ENCODE measurements around the gene NCAN.
A peak's percentile ranks its signal among the peaks of the same experiment; 100 is the strongest.
"Not testable (repeated sequence)": the region's sequence is repeated elsewhere in the genome, so short reads cannot be mapped to it uniquely, and the experiment has no call there.

Gene NCAN

DNA sequence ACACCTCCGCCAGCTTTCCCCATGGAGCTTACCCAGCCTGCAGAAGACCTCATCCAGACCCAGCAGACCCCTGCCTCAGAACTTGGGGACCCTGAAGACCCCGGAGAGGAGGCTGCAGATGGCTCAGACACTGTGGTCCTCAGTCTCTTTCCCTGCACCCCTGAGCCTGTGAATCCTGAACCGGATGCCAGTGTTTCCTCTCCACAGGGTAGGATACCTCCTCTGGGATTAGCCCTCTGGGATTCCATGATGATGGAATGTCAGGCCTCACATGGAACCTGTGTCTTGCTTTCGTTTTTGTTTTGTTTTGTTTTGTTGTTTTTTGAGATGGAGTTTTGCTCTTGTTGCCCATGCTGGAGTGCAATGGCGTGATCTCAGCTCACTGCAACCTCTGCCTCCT lies 17.8 kb upstream of the NCAN start:
- DNase-seq: no peak

DNA sequence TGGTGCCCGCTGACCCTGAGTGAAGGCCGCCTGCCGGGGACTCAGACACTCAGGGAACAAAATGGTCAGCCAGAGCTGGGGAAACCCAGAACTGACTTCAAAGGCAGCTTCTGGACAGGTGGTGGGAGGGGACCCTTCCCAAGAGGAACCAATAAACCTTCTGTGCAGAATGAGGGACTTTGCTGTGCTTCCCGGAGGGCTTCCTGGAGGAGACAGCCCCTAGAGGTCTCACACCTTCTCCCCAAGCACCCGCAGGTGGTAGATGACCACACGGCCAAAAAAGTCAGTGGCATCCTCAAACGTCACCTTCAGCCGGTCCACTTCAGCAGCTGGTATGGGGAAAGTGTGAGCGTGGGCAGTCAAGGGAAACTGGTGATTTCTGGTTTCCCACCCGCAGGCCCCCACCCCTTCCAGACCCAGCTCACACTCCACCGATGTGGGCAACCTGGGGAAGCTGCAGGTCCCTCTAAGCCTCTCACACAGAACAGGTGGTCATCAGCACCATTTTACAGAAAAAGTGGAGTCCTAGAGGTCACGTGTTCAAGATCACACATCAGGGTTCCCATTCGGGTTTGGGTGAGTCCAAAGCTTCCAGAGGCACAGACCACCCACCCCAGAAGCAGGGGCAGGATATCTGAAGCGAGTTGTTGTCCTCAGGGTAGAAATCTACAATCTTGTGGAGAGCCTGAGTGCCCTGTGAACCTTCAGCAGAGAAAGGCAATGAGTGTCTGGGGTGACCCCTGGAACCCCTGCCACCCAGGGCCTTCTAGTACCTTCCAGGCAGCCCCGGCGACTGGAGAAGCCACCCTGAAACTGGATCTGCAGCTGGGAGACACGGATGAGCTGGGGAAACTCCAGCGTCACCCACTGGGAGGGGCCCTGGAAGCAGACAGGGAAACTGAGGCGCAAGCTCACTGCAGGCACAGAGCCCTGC lies 9.8 kb upstream of the NCAN start:
- no peak for DNase-seq

DNA sequence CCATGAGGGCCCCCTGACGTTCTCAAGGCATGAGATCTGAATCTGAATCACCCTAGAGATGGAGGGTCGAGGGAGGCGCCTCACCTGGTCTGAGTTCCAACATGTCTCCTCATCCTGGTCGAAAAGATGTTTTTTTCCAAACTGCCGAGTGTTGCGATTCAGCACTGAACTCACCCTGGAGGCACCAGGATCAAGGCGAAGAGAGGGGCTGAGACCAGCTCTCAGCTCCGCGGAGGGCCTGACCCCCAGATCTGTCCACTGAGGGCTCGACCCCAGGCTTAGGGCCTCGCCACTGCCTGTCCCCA lies 9.1 kb upstream of the NCAN start:
- DNase-seq: no peak

DNA sequence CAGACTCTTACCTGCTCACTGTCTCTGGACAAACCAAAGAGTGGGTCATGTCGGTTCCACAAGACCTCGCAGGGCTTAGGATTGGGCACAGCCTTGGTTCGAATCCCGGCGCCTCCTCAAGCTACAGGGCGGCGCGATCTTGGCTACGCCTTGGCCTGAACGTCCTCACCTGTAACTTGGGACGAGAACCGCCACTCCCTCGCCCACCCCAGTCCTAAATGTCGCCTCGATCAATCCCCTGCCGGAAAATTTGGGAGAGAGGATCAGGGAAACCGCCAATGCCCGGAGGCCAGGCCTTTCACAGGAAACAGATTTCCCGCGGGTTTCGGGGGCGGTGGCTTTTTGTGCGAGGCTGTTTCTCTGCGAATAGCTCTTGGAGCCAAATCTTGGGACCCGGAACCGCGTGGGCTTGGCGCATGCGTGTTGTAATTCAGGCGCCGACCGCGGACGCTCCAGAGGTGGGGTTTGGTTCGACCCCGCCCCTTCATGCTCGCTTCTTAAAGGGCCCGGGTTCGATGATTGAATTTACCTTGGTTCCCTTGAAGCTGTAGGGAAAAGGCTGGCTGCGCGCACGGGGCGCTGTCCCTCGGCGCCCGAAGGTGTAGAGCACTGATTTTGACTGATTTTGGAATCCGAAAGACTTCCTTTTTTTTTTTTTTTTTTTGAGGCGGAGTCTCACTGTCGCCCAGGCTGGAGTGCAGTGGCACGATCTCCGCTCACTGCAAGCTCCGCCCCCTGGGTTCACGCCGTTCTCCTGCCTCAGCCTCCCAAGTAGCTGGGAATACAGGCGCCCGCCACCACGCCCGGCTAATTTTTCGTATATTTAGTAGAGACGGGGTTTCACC lies 8.5 kb upstream of the NCAN start, which contains the start of gene NR2C2AP:
TSS of gene NR2C2AP (minus strand) at position 403 of the 845 bp plus-strand sequence. CDS start at position 49, 354 bp downstream.
- peak; percentile 88 for DNase-seq

DNA sequence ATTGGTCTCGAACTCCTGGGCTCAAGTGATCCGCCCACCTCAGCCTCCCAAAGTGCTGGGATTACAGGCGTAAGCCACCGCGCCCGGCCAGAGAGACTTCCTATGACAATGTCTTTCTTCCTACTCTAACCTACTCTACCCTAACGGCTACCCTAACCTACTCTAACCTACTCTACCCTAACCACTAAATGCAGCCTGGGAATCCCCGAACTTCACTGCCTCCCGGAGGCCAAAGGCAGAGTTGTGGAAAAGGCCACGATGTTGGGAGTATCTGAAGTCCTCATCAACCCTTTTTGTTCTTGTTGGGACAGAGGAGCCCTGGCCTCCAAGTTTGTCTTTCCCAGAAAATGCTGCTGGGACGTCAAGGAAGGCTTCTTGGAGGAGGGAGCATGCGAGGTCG lies 7.6 kb upstream of the NCAN start:
- DNase-seq: no peak

DNA sequence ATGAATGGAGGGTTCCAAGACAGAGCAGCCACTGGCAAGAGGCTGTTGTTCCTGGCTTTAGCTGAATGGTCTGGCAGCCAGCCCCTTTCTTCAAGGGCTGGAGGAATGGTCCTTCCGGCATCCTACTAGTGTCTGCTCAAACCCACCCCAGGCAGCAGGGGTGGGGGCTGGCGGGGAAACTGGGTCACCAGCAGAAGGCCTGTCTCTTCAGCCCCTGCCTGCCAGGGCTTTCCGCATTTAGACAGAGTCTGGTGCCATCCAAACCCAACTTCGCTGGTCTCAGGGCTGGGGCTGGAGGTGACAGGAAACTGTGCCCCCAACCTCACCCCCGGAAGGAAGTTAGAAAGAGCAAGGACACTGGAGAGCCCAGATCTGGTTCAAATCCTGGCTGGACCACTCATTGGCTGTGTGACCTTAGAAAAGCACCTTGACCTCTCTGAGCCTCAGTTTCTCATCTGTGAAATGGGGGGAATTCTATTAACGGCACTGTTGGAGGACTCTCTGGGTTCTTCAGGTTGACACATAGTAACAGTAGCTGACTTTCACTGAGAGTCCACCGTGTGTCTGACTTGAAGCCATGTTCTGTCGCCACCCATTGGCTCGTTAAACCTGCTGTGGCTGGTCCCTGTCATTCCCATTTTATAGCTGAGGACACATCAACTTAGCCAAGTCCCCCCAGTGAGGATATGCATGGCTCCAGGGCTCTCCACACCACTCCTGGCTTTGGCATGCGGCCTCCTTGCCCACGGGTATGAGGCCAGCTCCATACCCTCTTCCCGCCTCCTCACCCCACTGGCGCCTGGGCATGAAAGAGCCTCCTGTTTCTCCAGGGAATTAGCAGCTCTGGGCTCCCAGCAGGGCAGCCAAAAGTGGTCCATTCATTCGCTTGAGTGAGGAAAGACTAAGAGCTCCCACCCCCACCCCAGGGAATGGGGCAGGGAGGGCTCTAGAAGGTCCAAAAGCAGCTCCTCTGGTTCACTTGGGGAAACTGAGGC lies 6.0 kb upstream of the NCAN start:
- no peak for DNase-seq

DNA sequence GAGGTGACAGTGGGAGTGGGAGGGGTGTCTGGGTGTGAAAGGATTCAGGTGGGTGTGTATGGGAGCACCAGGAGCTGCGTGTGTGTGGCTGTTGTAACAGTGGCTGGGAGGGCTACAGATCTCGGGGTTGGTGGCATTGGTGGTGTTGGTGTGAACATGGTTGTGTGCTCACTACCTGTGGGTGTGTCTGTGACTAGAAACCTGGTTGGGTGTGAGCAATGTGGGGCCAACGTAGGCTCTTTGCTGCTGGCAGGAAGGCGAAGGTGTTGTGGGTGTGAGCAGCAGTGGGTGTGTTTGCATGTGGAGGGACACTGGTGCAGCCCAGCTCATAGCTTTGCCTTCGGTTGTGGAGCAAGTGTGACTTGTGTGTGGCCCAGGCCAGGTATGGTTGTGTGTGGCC lies 4.8 kb upstream of the NCAN start:
- no peak for DNase-seq

DNA sequence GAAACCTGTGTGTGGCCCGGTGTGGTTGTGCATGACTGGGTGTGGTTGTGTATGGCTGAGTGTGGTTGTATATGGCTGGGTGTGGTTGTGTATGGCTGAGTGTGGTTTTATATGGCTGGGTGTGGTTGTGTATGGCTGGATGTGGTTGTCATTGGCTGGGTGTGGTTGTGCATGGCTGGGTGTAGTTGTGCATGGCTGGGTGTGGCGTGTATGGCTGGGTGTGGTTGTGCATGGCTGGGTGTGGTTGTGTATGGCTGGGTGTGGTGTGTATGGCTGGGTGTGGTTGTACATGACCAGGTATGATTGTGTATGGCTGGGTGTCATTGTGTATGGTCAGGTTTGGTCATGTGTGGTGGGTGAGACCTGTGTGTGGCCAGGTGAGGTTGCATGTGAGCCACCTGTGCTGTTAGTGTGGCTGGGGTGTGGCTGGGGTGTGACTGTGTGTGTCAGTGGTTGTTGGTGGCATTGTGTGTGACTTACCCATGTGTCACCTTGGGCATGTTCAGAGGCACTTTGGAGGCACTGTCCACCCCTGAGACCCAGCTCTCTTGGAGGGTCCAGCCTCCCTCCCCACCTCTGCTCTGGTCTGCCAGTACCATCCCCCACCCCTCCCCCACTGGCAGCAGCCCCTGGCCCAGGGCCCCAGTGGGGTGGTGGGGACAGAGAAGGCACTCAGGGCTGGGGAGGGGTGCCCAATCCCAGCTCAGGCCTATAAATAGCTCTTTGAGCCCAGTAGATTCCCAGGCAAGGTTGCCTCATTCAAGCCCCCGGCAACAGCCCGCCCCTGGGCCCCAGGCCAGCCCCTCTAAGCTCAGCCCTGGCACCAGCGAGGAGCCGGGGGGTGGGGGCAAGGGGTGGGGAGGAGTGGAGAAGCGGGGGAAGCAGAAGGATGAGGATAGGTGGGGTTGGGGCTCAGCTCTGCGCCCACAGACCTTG lies 3.9 kb upstream of the NCAN start:
- no peak for DNase-seq

DNA sequence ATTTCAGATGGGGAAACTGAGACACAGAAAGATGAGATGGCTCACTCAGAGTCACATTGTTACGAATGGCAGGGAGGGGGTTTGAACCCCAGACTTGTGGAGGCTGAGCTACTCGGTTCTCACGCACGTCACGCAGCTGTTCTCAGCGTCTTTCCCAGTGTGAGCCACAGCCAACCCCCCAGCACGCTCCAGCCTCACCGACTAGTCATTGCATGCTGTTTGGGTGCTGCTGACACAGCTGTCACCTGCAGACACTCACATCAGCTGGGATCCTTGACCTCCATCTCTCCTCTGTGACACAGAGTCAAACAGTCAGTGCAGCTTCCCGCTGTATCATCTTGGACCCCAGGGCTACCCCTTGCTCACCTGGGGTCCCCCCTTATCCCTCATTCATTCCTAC lies 2.4 kb upstream of the NCAN start:
- DNase-seq: no peak

DNA sequence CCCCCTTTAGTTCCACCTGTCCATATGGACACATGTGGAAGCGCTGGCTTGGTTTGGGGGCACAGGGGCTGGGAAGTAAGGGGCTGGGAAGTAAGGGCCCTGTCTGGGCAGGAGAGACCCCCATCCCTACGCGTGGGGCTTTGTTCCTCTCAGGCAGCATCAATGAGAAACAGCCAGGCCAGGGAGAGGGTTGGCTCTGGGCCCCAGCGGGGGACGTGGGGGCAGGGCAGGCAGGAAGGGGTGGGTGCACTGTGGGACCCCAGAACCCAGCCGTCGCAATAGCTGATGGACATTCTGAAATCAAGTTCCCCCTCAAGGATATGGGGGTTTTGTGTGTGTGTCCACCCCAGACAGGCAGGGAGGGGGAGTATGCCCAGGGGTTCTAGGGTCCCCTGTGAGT lies 1.2 kb downstream of the NCAN start:
- no peak for DNase-seq

DNA sequence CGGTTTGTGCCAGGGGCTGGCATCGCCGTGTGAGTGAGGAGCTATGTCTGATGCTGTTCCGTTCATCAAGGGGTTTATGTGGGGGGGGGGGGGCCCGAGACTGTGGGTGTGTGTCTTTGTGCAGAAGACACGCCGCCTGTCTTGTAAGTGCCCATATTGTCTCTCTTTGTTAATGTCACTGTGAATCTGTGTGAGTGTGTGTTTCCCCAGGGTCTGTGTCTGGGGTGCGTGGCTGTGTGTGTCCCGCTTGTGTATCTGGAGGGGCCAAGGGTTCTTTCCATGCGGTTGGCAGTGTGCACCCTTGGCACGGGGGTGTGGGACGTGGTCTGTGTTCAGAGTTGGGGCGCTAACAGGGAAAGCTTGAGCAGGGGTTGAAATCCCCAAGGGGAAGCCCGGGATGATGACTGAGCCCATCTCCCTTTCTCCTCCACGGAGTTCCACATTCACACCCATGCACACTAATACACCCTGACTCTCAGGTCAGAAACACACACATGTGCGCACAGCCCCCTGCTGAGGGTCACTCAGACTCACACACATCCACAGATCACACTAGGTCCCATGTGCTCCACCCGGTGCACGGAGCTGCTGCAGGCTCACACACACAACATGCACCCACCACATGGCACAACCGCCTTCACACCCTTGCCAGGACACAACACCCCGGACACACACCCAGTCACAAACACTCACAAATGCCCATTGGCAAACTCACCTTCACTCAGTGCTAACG lies 1.8 kb downstream of the NCAN start:
- no peak for DNase-seq

DNA sequence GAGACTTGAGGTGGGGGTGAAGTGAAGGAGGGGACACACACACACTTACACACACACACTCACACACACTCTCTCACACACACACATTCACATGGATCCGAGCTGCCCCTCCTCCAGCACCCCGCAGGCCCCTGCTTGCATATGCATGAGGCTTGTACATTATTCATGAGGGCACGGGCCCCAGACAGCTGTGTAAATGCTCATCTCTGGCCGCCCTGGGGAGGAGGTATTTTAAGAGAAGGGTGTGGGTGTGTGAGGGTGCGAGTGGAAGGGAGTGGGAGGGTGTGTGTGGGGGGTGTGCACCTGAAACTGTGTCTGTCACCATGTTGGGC lies 2.4 kb downstream of the NCAN start:
- no peak for DNase-seq

DNA sequence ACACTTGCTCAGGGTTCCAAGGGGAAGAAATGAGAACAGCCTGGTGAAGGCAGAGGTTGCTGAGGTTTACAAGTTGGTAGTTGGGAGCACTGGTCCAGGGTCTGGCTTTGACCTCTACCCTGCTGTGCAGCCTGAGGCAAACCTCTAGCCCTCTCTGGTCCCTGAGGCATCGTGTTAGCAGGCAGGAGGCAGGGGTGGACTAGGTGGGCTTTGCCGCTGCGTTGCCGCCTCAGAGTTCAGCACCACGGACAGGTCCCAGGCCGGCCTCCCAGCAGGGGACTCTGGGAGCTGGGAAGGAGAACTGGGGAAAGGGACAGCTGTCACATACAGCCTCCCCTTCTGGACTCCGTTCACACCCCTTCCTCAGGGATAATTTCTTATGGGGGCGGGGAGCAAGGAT lies 3.1 kb downstream of the NCAN start:
- peak; percentile 18 for DNase-seq

DNA sequence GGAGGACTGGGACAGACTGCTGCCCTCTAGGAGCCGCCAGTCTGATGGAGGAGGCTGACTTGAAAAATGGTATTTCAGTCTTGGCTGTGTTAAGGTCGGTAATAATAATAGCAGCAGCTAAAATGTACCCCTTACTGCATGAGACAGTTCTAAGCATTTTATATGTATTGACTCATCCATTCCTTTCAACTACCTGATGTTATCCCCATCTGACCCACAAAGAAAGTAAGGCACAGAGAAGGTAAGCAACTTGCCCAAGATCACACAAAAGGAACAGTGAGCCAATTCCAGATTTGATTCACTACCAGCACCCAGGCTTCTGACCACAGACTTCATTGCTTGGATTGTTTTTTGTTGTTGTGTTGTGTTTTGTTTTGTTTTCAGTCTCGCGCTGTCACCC lies 4.0 kb downstream of the NCAN start:
- DNase-seq: no peak

DNA sequence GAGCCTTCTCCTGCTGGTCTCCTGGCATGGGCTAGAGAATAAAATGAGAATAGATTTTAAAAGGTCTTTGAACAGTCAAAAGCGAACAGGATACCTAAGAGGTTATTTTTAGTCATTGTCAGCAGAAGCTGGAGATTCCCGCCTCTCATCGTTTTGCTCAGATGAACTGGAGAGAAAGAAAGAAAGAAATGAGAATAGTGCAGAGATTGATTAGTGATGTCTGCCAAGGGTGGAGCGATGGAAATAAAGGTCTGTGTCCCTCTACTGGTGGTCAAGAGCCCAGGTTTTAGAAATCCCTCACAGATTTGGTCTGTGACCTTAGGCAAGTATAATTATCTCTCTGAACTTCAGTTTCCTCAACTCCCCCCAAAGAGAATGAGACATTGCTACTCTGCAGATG lies 5.3 kb downstream of the NCAN start:
- no peak for DNase-seq

DNA sequence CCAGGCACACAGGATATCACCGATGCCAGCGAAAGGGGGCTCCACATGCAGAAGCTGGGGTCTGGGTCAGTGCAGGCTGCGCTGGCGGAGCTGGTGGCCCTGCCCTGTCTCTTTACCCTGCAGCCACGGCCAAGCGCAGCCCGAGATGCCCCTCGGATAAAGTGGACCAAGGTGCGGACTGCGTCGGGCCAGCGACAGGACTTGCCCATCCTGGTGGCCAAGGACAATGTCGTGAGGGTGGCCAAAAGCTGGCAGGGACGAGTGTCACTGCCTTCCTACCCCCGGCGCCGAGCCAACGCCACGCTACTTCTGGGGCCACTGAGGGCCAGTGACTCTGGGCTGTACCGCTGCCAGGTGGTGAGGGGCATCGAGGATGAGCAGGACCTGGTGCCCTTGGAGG lies 7.2 kb downstream of the NCAN start:
- DNase-seq: no peak

DNA sequence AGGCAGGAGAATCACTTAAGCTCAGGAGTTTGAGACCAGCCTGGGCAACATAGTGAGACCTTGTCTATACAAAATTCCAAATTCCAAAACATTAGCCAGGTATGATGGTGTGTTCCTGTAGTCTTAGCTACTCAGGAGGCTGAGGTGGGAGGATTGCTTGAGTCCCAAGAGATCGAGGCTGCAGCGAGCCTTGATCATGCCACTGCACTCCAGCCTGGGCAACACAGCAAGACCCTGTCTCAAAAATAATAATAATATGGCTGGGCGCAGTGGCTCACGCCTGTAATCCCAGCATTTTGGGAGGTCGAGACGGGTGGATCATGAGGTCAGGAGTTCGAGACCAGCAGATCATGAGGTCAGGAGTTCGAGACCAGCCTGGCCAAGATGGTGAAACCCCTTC lies 9.2 kb downstream of the NCAN start:
- DNase-seq: not testable (repeated sequence)

DNA sequence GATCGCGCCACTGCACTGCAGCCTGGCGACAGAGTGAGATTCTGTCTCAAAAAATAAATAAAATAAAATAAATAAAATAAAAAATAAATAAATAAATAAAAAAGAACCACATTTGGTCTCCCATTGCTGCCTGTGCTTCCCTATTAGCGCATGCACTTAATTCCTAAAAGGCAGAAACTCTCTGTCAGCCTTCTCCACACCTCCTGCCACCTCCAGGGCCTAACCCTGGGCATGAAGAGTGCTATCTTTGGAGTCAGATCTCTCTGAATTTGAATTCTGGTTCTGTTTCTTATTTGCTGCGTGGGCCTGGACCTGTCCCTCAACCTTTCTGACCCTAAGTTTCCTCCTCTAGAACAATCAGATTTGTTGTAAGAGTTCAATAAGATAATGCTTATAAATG lies 11.3 kb downstream of the NCAN start:
- DNase-seq: no peak

DNA sequence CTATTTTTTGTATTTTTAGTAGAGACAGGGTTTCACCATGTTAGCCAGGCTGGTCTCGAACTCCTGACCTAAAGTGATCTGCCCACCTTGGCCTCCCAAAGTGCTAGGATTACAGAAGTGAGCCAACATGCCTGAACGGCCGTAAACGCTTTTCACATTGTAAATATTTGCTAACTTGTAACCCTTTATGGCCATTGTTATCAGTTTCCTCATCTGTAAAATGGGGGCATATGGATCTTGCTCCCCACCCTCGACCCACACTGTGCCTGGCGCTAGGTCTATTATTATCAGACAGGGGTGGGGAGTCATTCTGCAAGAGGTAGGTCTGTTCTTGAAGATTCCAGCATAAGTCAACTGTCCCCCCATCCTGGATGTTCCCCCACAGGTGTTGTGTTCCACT lies 11.9 kb downstream of the NCAN start:
- DNase-seq: no peak

DNA sequence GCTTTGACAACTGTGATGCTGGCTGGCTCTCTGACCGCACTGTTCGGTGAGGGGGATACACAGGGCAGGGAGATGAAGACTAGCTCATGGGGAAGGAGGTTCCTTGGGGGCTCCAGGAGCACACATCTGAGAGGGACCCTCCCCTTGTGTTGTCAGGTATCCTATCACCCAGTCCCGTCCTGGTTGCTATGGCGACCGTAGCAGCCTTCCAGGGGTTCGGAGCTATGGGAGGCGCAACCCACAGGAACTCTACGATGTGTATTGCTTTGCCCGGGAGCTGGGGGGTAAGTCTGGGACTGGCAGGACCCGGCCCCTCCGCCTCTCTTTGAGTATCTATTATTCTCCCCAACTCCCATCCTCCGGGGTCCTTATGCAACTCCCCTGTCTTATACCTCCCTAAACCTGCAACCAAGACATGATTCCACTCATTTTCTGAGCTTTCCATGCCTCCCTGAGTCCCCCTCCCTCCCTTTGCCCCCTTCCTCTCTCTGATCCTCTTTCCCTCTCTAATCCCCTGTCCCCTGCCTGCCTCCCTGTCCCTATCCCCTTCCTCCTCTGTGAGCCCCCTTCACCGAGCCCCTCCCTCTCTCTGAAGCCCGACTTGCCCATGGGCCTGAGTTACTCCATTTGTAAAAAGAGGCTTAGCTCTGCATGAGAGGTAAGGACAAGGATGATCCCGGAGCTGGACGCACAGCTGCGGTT lies 12.5 kb downstream of the NCAN start:
- DNase-seq: no peak

Data from fibroblast of skin of abdomen (primary cell).